Hepatocyte (in vitro differentiated cells): ENCODE measurements around the gene ZFYVE9. TPM values are rescaled to one million over a fixed set of nuclear protein-coding genes. Genes with fewer than 3 reads are reported as not detected.

Experiments
- DNase-seq: peaks from one replicate; pipeline ENCODE4 v3.0.0-alpha.2; 2016; ENCODE audit warnings: low spot score
- H2AFZ ChIP-seq: fragments of 200-600 bp; sonication (generic); 2 replicates; pipeline ENCODE4 v1.6.0; 2016; ENCODE audit warnings: antibody characterized with exemption, mild to moderate bottlenecking
- H3K27ac ChIP-seq: fragments of 200-600 bp; sonication (generic); 2 replicates; pipeline ENCODE4 v1.5.1; 2016; ENCODE audit warnings: mild to moderate bottlenecking
- H3K27me3 ChIP-seq: fragments of 200-600 bp; sonication (generic); 2 replicates; pipeline ENCODE4 v1.6.1; 2016
- H3K36me3 ChIP-seq: fragments of 200-600 bp; sonication (generic); replicated peaks from 2 replicates; pipeline ENCODE4 v1.5.1; 2016; ENCODE audit warnings: low read depth; ENCODE audit not compliant: insufficient read depth
- H3K4me1 ChIP-seq: fragments of 200-600 bp; sonication (generic); 2 replicates; pipeline ENCODE4 v1.5.1; 2016; ENCODE audit warnings: mild to moderate bottlenecking, moderate library complexity; ENCODE audit not compliant: insufficient read depth
- H3K4me2 ChIP-seq: fragments of 200-600 bp; sonication (generic); 2 replicates; pipeline ENCODE4 v1.6.0; 2016
- H3K4me3 ChIP-seq: fragments of 200-600 bp; sonication (generic); 2 replicates; pipeline ENCODE4 v1.5.1; 2016; ENCODE audit warnings: mild to moderate bottlenecking
- H3K79me2 ChIP-seq: fragments of 200-600 bp; sonication (generic); 2 replicates; pipeline ENCODE4 v1.6.0; 2017; ENCODE audit warnings: mild to moderate bottlenecking
- H3K9me2 ChIP-seq: fragments of 200-600 bp; sonication (generic); replicated peaks from 2 replicates; pipeline ENCODE4 v1.6.0; 2017; ENCODE audit warnings: mild to moderate bottlenecking; ENCODE audit not compliant: insufficient read depth
- H3K9me3 ChIP-seq: fragments of 200-600 bp; sonication (generic); 2 replicates; pipeline ENCODE4 v1.5.1; 2016; ENCODE audit warnings: low read depth, mild to moderate bottlenecking
- H4K20me1 ChIP-seq: fragments of 200-600 bp; sonication (generic); 2 replicates; pipeline ENCODE4 v1.6.0; 2016; ENCODE audit warnings: mild to moderate bottlenecking; ENCODE audit not compliant: insufficient read depth, poor library complexity, severe bottlenecking
- EZH2 ChIP-seq: fragments of 200-600 bp; sonication (generic); IDR thresholded peaks from 2 replicates; pipeline ENCODE4 v1.6.1; 2016; ENCODE audit warnings: antibody characterized with exemption, mild to moderate bottlenecking, borderline replicate concordance
- EZH2phosphoT487 ChIP-seq: fragments of 200-600 bp; sonication (generic); IDR thresholded peaks from one replicate; pipeline ENCODE4 v1.6.1; 2018; ENCODE audit warnings: antibody characterized with exemption, mild to moderate bottlenecking, low read depth, moderate library complexity; ENCODE audit not compliant: unreplicated experiment, severe bottlenecking
- WGBS: methylation state at CpG from one replicate; pipeline ENCODE4 v1.1.6; 2016; ENCODE audit warnings: low lambda C conversion rate; ENCODE audit errors: missing lambda C conversion rate; 5-methylcytosine and 5-hydroxymethylcytosine counted together
- polyA plus RNA-seq: library from polyadenylated mRNA; unstranded; fragments of >200 nt; fragmentation: Nextera tagmentation; extraction: Ambion mirVana; gene quantifications from 2 replicates; pipeline ENCODE4 v1.2.1, GENCODE V29; 2016
- total RNA-seq: library from RNA; depleted of rRNA; stranded (reverse); fragments of >200 nt; gene quantifications from 2 replicates; pipeline ENCODE4 v1.2.3, GENCODE V29; 2014
- TF ChIP-seq, protein P1 (sequence below): fragments of 200-600 bp; sonication (generic); IDR thresholded peaks from 2 replicates; pipeline ENCODE4 v1.5.1; 2016; ENCODE audit warnings: antibody characterized with exemption, mild to moderate bottlenecking; ENCODE audit not compliant: poor library complexity

Gene ZFYVE9
- total and polyA plus RNA-seq, 2 experiments from 2014 or later = 4.6 to 29.0 TPM

DNA sequence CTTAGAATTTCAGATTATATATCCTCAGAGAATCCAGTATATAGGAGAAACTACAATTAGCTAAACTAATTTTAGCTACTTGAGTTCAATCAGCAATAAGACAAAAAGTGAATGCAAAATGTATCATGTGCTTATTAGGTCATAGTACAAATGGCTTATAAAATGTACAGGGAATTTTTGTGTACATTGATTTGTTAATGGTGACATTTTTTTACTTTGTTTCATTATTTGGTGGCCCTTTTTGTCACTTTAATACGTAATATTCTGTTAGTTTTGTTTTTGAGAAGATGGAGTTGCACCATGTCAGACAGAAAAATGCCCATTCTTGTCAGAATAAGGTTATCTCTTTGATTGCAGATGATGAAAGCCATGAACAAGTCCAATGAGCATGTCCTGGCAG lies 190.5 kb downstream of the ZFYVE9 start:
- H3K4me3 ChIP-seq = no peak overlapping the region
- no peaks in the 10 kb centered on the region for H3K9me2 ChIP-seq
- 90% methylated on average over 1 of the region's 1 CpG for WGBS
- no peaks in the 10 kb centered on the region for H4K20me1 ChIP-seq
- no peaks in the 10 kb centered on the region for H3K27me3 ChIP-seq
- H3K4me1 ChIP-seq = no peaks in the 10 kb centered on the region
- H3K9me3 ChIP-seq = no peaks in the 10 kb centered on the region
- H3K36me3 ChIP-seq = no peaks in the 10 kb centered on the region
- no peak for DNase-seq
- H3K4me2 ChIP-seq = no peak overlapping the region
- TF ChIP-seq EZH2 = no peak
- TF ChIP-seq, protein P1, sequence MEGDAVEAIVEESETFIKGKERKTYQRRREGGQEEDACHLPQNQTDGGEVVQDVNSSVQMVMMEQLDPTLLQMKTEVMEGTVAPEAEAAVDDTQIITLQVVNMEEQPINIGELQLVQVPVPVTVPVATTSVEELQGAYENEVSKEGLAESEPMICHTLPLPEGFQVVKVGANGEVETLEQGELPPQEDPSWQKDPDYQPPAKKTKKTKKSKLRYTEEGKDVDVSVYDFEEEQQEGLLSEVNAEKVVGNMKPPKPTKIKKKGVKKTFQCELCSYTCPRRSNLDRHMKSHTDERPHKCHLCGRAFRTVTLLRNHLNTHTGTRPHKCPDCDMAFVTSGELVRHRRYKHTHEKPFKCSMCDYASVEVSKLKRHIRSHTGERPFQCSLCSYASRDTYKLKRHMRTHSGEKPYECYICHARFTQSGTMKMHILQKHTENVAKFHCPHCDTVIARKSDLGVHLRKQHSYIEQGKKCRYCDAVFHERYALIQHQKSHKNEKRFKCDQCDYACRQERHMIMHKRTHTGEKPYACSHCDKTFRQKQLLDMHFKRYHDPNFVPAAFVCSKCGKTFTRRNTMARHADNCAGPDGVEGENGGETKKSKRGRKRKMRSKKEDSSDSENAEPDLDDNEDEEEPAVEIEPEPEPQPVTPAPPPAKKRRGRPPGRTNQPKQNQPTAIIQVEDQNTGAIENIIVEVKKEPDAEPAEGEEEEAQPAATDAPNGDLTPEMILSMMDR = no peak
- no peak for TF ChIP-seq EZH2phosphoT487
- H2AFZ ChIP-seq = no peak overlapping the region
- no peak overlapping the region for H3K27ac ChIP-seq
- no peaks in the 10 kb centered on the region for H3K79me2 ChIP-seq

DNA sequence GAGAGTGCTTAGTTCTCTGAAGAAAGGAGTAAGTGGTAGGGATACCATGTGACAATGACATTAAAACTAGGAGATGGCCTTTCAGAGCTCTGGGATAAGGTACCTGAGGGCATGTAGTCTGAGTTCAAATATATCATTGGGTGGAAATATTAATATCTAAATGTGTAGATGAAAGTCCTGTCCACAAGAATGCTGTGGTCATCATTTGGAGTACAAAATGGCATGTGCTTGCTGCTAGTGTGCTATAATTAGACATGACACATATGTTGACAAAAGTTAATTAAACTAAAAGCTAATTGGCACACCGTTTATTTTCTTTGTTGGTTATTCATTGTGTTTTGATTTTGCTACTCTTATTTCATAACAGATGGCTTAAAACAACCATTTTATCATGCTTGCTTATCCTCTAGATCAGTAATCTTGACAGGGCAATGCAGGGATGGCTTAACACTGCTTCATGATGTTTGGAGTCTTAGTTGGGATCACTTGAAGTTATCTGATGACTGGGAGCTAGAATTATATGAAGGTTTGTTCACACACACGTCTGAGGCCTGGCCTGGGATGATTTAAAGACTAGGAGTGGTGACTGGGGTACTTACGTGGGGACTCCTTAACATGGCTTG lies 193.1 kb downstream of the ZFYVE9 start:
- Histone ChIP-seq H3K9me3 (no peaks in the 10 kb centered on the region), H3K4me3 (no peak overlapping the region), H2AFZ (no peak overlapping the region), H3K79me2 (no peaks in the 10 kb centered on the region), H3K27me3 (no peaks in the 10 kb centered on the region), H3K36me3 (no peaks in the 10 kb centered on the region), H3K9me2 (no peaks in the 10 kb centered on the region), H3K27ac (no peak overlapping the region), H3K4me1 (no peaks in the 10 kb centered on the region), H4K20me1 (no peaks in the 10 kb centered on the region), H3K4me2 (no peak overlapping the region)
- DNase-seq = no peak
- TF ChIP-seq, protein P1 = no peak
- TF ChIP-seq EZH2phosphoT487 (no peak), EZH2 (no peak)
- 87% methylated on average over 3 of the region's 3 CpGs for WGBS

DNA sequence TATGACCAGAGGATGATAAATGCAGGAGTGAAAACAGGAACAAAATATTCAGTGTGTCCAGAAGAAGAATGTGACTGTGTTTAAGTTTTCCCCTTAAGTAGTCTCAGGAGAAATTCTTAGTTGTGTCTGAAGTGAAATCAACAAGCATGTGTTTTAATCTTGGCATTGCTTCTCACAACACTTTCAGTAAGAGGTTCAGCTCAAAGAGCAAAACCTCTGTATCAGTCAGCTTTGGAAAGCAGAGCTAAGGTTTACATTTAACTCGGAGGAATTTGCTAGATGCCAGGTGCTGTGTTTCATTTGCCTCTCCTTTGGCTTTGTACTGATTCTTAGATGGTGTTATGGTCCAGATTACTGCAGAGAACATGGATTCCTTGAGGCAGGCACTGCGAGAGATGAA lies 195.6 kb downstream of the ZFYVE9 start:
- Histone ChIP-seq H3K9me2 (no peaks in the 10 kb centered on the region), H3K79me2 (no peaks in the 10 kb centered on the region), H3K27ac (no peak overlapping the region), H4K20me1 (no peaks in the 10 kb centered on the region), H3K4me2 (no peak overlapping the region), H3K9me3 (no peaks in the 10 kb centered on the region), H2AFZ (no peak overlapping the region), H3K36me3 (no peaks in the 10 kb centered on the region), H3K4me3 (no peak overlapping the region), H3K4me1 (no peaks in the 10 kb centered on the region), H3K27me3 (no peaks in the 10 kb centered on the region)
- no peak for DNase-seq
- TF ChIP-seq EZH2 (no peak), EZH2phosphoT487 (no peak)
- TF ChIP-seq, protein P1 = no peak
- 81% methylated on average over 2 of the region's 2 CpGs for WGBS
